Heart left ventricle (tissue), 16 donors: ENCODE data around the gene ST6GALNAC5. TPM values are rescaled to one million over a fixed set of nuclear protein-coding genes. Genes with fewer than 3 reads are reported as not detected.

Source experiments
- ATAC-seq, 4 donors: fragments of 200-7000 bp; cut with Tn5 transposase; one replicate each; pipeline ENCODE4 v1.9.1; 2020 to 2022; ENCODE audit warnings: moderate library complexity in 4 of 4, mild to moderate bottlenecking in 3 of 4, moderate number of reproducible peaks in 1 of 4
- DNase-seq, 5 donors: peaks; one replicate each; pipeline ENCODE4 v3.0.0-alpha.2; 2020
- H3K27ac ChIP-seq, 12 donors: fragments of 200-600 bp; sonication (generic) in 4 of 12; one replicate each; pipeline versions ENCODE4 v1.5.0 to v1.8.0; 2016 to 2022; ENCODE audit warnings: mild to moderate bottlenecking in 2 of 12
- H3K27me3 ChIP-seq, 9 donors: fragments of 200-600 bp; sonication (generic) in 2 of 9; one replicate each; pipeline versions ENCODE4 v1.5.1 to v1.8.0; 2016 to 2022; ENCODE audit warnings: mild to moderate bottlenecking in 3 of 9
- H3K36me3 ChIP-seq, 9 donors: fragments of 200-600 bp; sonication (generic) in 2 of 9; one replicate each; pipeline versions ENCODE4 v1.5.0 to v1.8.0; 2018 to 2022; ENCODE audit warnings: mild to moderate bottlenecking in 2 of 9
- H3K4me1 ChIP-seq, 12 donors: fragments of 200-600 bp; sonication (generic) in 4 of 12; one replicate each; pipeline versions ENCODE4 v1.5.0 to v1.8.0; 2016 to 2022; ENCODE audit warnings: mild to moderate bottlenecking in 3 of 12
- H3K4me3 ChIP-seq, 12 donors: fragments of 200-600 bp; sonication (generic) in 4 of 12; one replicate each; pipeline versions ENCODE4 v1.5.0 to v1.8.0; 2017 to 2022; ENCODE audit warnings: mild to moderate bottlenecking in 9 of 12, moderate library complexity in 4 of 12
- H3K9me3 ChIP-seq, 12 donors: fragments of 200-600 bp; sonication (generic) in 4 of 12; one replicate each; pipeline versions ENCODE4 v1.5.0 to v1.8.0; 2016 to 2022; ENCODE audit warnings: mild to moderate bottlenecking in 1 of 12
- POLR2A ChIP-seq, 2 donors: fragments of 450-650 bp; IDR thresholded peaks; one replicate each; pipeline ENCODE4 v1.6.1; 2017; ENCODE audit warnings: antibody characterized with exemption in 2 of 2, mild to moderate bottlenecking in 2 of 2, moderate library complexity in 2 of 2
- WGBS, 4 donors: extraction: QIAGEN DNeasy Blood & Tissue Kit in 2 of 4; methylation state at CpG; one replicate each; pipeline versions ENCODE4 v1.1.5 to v1.1.7; 2013 to 2018; 5-methylcytosine and 5-hydroxymethylcytosine counted together
- intact Hi-C, 10 donors: fragments of 100-400 bp; cut with DNase I; formaldehyde crosslinking; loops; one replicate each; pipeline versions ENCODE4 v1.11.1 to v1.14.2; 2022
- polyA plus RNA-seq, 2 donors: library from polyadenylated mRNA; stranded (reverse); fragments of 200-250 nt; gene quantifications; one replicate each; pipeline ENCODE4 v1.2.3, GENCODE V29; 2013
- total RNA-seq, 9 donors: library from RNA; depleted of rRNA in 2 of 9; stranded (reverse); fragments of >200 nt in 2 of 9; fragmentation: NEBNext Ultra II Directional in 3 of 9; extraction: Animal tissue kit (Norgen Biotek cat#: 25700) in 3 of 9; gene quantifications; one replicate each; pipeline versions ENCODE4 v1.1.0 to v1.2.4, GENCODE V29; 2016 to 2023
- TF ChIP-seq, protein P1 (sequence below), 12 donors: fragments of 200-600 bp; sonication (generic) in 4 of 12; IDR thresholded peaks; one replicate each; pipeline versions ENCODE4 v1.5.0 to v1.8.0; 2018 to 2022; ENCODE audit warnings: antibody characterized with exemption in 12 of 12, mild to moderate bottlenecking in 5 of 12
- donor health status: ischemic (EF 13 %, LVEDD 7.1; RV severe dilation, severe dysfunction).
- donor health status: healthy with polysubstance abuse.
- donor health status: DM: no; HTN: yes; CAD: no.
- donor health status: DM: no; HTN: no; CAD: no.
- donor health status: ischemic (EF 25% LVEDD 6.9; RV normal size, moderate dysfunction).
- donor health status: ischemic (EF 25% LVEDD 5.7; RV mildly dilated, moderate dysfunction).
- donor health status: healthy.
- donor health status: DM: yes; HTN: yes; CAD: no.
- donor health status: ischemic (EF 35%, LVEDD 5.7; RV mildly dilated, moderate dysfunction).
- donor health status: nonischemic (EF 11% LVEDD 7.7; RV severe dilation, severe dysfunction).
- donor health status: DM: yes; HTN: yes; CAD: no.
- donor health status: PGD.
- donor health status: ischemic (EF 29% LVEDD 5.4; RV normal size, mild dysfunction).
- donor health status: nonischemic (EF 23%, LVEDD 6.1; RV moderate dilation, normal function).

Gene ST6GALNAC5
- total and polyA plus RNA-seq, 11 donors: 0.14 to 0.83 (median 0.45) TPM; not detected in 2

DNA sequence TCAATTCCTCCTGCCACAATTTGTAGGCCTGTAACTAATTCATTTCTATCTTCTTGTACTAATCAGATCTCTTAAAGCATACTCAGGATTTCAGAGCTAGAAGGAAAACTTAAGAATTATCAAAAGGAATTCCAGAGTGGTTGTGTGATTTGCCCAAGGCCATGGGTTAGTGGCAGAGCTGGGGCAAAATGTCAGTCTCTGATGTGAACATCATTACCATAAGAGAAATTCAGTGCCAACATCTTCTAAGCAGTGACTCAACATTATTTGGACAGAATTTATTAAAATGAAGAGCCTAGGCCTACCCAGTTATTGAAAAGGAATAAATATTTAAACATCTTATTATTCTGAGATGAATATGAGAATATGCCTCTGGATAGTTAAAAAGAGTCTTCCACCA is 14.5 kb downstream of the ST6GALNAC5 start:
- TF ChIP-seq POLR2A (IDR thresholded peaks at IDR 0.05): no peak
- TF ChIP-seq, protein P1, sequence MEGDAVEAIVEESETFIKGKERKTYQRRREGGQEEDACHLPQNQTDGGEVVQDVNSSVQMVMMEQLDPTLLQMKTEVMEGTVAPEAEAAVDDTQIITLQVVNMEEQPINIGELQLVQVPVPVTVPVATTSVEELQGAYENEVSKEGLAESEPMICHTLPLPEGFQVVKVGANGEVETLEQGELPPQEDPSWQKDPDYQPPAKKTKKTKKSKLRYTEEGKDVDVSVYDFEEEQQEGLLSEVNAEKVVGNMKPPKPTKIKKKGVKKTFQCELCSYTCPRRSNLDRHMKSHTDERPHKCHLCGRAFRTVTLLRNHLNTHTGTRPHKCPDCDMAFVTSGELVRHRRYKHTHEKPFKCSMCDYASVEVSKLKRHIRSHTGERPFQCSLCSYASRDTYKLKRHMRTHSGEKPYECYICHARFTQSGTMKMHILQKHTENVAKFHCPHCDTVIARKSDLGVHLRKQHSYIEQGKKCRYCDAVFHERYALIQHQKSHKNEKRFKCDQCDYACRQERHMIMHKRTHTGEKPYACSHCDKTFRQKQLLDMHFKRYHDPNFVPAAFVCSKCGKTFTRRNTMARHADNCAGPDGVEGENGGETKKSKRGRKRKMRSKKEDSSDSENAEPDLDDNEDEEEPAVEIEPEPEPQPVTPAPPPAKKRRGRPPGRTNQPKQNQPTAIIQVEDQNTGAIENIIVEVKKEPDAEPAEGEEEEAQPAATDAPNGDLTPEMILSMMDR (IDR thresholded peaks at IDR 0.05): no peak
- no peak for ATAC-seq
- no peak overlapping the region for H3K27ac ChIP-seq
- H3K9me3 ChIP-seq: no peaks in the 10 kb centered on the region
- no peak for DNase-seq
- no peaks in the 10 kb centered on the region for H3K4me1 ChIP-seq
- H3K36me3 ChIP-seq: no peaks in the 10 kb centered on the region
- H3K27me3 ChIP-seq: no peaks in the 10 kb centered on the region
- no peak overlapping the region for H3K4me3 ChIP-seq
- intact Hi-C loops: no loop called here

DNA sequence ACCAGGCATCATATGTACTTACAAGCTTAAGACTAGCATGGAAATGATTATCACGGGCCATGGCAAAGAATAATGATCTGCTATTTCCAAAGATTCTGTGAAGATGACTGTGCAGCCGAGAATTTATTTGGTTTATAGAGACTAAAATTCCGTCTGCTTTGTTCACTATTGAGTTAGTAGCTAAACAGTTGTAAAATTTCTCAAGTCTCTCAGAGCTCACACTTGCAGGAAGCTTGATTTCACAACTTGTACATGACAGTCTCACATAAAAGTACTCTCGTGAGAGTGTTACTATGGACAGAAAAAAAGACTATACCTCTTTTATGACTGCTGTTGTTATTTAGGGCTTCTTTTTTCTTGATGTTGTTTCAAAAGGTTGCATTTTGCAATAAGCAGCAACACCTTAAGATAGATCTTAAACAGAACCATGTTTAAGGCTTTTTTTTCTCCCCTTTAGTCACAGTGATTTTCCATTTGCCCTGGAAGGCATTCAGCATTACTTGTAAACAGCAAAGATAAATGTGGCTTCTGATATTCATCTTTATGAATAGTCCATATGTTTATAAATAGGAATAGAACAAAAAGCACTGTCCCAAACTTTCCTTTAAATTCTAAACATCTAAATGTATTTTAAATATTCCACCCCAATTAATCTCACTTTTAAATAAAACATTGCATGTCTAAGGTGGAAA is 24.8 kb downstream of the ST6GALNAC5 start:
- 74 to 85% (median 79%) methylated on average over 4 of the region's 4 CpGs for WGBS, 4 donors
- no peak for DNase-seq

DNA sequence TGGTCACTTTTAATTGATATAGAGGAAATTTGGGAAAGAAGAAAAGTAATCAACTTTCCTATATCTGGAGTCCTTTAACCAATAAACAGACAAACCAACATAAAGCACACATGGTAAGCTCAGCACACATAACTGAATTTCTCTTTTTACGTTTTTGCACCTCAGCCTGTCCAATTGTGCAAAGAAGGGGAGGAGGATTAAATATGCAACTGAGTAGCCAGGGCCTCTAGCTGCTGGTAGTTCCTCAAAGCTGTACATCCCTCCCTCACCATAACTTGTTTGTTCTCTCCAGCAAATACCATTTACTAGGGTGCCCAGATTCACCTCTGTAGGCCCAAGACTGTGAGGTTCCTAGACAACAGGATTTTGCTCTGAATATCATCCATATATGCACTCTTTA is 25.4 kb downstream of the ST6GALNAC5 start:
- TF ChIP-seq, protein P1 (IDR thresholded peaks at IDR 0.05): no peak
- TF ChIP-seq POLR2A (IDR thresholded peaks at IDR 0.05): no peak
- no peaks in the 10 kb centered on the region for H3K4me1 ChIP-seq
- DNase-seq (no peak), ATAC-seq (no peak)
- H3K9me3 ChIP-seq: peaks cover 0 to 10% (median 0%) of the 10 kb centered on the region in 12 donors
- intact Hi-C loops: no loop called here
- no peaks in the 10 kb centered on the region for H3K36me3 ChIP-seq
- H3K4me3 ChIP-seq: no peak overlapping the region
- 69 to 79% (median 74%) methylated on average over 1 of the region's 1 CpG for WGBS, 4 donors
- H3K27ac ChIP-seq: no peak overlapping the region
- peaks cover 0 to 3% (median 0%) of the 10 kb centered on the region in 9 donors for H3K27me3 ChIP-seq

More for the DNA sequence above, 24.8 kb downstream of the ST6GALNAC5 start:
- Histone ChIP-seq H3K4me1 (no peaks in the 10 kb centered on the region), H3K4me3 (no peak overlapping the region), H3K27ac (no peak overlapping the region), H3K27me3 (peaks cover 0 to 3% (median 0%) of the 10 kb centered on the region in 9 donors), H3K9me3 (peaks cover 0 to 10% (median 0%) of the 10 kb centered on the region in 12 donors), H3K36me3 (no peaks in the 10 kb centered on the region)
- TF ChIP-seq, protein P1 (IDR thresholded peaks at IDR 0.05): no peak
- TF ChIP-seq POLR2A (IDR thresholded peaks at IDR 0.05): no peak
- no peak for ATAC-seq
- intact Hi-C loops: no loop called here

DNA sequence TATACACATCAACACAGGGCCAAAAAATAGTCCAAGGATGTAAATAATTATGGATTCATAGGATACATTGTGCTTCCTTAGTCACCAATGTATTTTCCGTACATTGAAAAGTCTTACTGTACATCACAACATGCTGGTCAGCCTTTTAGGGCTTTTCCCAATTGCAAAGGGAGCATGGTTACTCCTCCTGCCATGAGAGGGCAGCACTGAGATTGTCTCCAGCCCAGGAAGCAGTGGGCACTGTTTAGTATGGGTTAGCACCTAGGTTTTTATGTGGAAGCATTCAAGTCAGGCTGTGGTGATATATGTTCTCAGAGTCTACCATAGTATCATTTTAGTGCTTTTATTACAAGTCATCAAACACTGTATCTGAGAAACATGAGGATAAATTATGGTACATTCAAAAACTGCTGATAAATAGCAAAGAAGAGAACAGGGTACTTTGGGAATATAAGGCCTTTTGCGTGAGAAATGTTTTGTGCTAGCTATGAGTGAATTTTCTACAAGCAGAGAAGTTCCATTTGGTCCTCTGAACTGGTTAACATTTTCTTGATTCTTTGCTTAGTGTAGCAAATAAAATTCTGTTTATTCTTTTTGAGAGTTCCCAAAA is 34.0 kb downstream of the ST6GALNAC5 start:
- Histone ChIP-seq H3K4me3 (no peak overlapping the region), H3K27ac (no peak overlapping the region), H3K9me3 (no peaks in the 10 kb centered on the region), H3K36me3 (no peaks in the 10 kb centered on the region), H3K4me1 (no peaks in the 10 kb centered on the region), H3K27me3 (no peaks in the 10 kb centered on the region)
- no peak for DNase-seq
- ATAC-seq: no peak
- WGBS, 4 donors: 78 to 91% (median 82%) methylated on average over 2 of the region's 2 CpGs
- intact Hi-C loops: loop anchor here in 1 of 10 donors (10.0 kb wide), 1 partner anchor 56 kb away; no protein-coding TSS in a partner anchor
- TF ChIP-seq POLR2A (IDR thresholded peaks at IDR 0.05): no peak
- TF ChIP-seq, protein P1 (IDR thresholded peaks at IDR 0.05): peak in 11 of 12 donors; percentile 19 to 55 (median 47)
